ENCODE data around the gene ST3GAL4.
"Not testable (repeated sequence)": the region's sequence is repeated elsewhere in the genome, so short reads cannot be mapped to it uniquely, and the experiment has no call there.

DNA sequence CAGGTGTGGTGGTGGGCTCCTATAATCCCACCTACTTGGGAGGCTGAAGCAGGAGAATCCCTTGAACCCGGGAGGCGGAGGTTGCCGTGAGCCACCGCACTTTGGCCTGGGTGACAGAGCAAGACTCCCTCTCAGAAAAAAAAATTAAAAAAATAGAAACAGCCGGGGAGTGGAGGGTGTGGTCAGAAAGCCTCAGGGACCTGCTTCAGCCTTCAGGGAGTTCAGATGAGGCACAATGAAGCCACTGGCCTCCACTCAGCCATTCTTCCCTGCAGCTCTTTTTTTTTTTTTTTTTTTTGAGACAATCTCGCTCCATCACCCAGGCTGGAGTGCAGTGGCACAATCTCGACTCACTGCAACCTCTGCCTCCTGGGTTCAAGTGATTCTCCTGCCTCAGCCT lies 8.5 kb upstream of the ST3GAL4 start:
- TF ChIP-seq, protein P1, sequence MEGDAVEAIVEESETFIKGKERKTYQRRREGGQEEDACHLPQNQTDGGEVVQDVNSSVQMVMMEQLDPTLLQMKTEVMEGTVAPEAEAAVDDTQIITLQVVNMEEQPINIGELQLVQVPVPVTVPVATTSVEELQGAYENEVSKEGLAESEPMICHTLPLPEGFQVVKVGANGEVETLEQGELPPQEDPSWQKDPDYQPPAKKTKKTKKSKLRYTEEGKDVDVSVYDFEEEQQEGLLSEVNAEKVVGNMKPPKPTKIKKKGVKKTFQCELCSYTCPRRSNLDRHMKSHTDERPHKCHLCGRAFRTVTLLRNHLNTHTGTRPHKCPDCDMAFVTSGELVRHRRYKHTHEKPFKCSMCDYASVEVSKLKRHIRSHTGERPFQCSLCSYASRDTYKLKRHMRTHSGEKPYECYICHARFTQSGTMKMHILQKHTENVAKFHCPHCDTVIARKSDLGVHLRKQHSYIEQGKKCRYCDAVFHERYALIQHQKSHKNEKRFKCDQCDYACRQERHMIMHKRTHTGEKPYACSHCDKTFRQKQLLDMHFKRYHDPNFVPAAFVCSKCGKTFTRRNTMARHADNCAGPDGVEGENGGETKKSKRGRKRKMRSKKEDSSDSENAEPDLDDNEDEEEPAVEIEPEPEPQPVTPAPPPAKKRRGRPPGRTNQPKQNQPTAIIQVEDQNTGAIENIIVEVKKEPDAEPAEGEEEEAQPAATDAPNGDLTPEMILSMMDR (IDR thresholded peaks at IDR 0.05) = not testable (repeated sequence)
- not testable (repeated sequence) for TF ChIP-seq POLR2A (IDR thresholded peaks at IDR 0.05)

Measured in right lobe of liver (tissue), 4 donors.